ENCODE measurements around the gene SPG7. TPM values are rescaled to one million over a fixed set of nuclear protein-coding genes. Genes with fewer than 3 reads are reported as not detected.

The SPG7 gene
- total RNA-seq, 1 donor from 2014 or later, result 96.1 TPM

GRCh38 chr16:89588413-89589109 lies 80.4 kb downstream of the SPG7 start:
- no peaks in the 10 kb centered on the region for H3K9me3 Mint-ChIP-seq (ENCODE audit: unreplicated experiment)
- no peak overlapping the region for H3K4me2 ChIP-seq (ENCODE audit: low read length)
- no peak overlapping the region for H3K9ac ChIP-seq (ENCODE audit: low read length)
- H3K9me3 ChIP-seq (ENCODE audit: insufficient read depth, low read depth, low read length), result no peaks in the 10 kb centered on the region
- no peak for TF ChIP-seq EZH2 (IDR thresholded peaks at IDR 0.05; ENCODE audit: insufficient read depth, low read length)
- TF ChIP-seq CTCF (IDR thresholded peaks at IDR 0.05; ENCODE audit: insufficient read depth, low read depth, low read length), result no peak
- no peaks in the 10 kb centered on the region for H3K79me2 ChIP-seq (ENCODE audit: insufficient read depth, low read length)
- no peaks in the 10 kb centered on the region for H3K27me3 Mint-ChIP-seq (ENCODE audit: low read depth, unreplicated experiment)
- H3K4me1 ChIP-seq (ENCODE audit: insufficient read depth, low read length), result no peaks in the 10 kb centered on the region
- no peaks in the 10 kb centered on the region for H4K20me1 ChIP-seq (ENCODE audit: insufficient read depth, low read length)
- FAIRE-seq (no peak), DNase-seq (ENCODE audit: low read depth) (no peak)
- no peak overlapping the region for H2AFZ ChIP-seq (ENCODE audit: low read depth, low read length)
- H3K27me3 ChIP-seq (ENCODE audit: insufficient read depth, low read length), result no peaks in the 10 kb centered on the region
- H3K4me3 Mint-ChIP-seq (ENCODE audit: unreplicated experiment), result no peak overlapping the region
- H3K27ac Mint-ChIP-seq (ENCODE audit: unreplicated experiment), result no peak overlapping the region
- H3K36me3 ChIP-seq (ENCODE audit: insufficient read depth, low read length), result no peaks in the 10 kb centered on the region
- no peak overlapping the region for H3K4me3 ChIP-seq (ENCODE audit: insufficient read depth, low read depth, low read length)
- no peaks in the 10 kb centered on the region for H3K4me1 Mint-ChIP-seq (ENCODE audit: low read depth, unreplicated experiment)
- no peak overlapping the region for H3K27ac ChIP-seq (ENCODE audit: low read depth, low read length)
- H3K36me3 Mint-ChIP-seq (ENCODE audit: low read depth, unreplicated experiment), result no peaks in the 10 kb centered on the region

- H3K4me3 ChIP-seq (ENCODE audit: insufficient read depth, low read depth, low read length), result no peak overlapping the region
- no peak for FAIRE-seq
- no peak for TF ChIP-seq EZH2 (IDR thresholded peaks at IDR 0.05; ENCODE audit: insufficient read depth, low read length)
- no peak for TF ChIP-seq CTCF (IDR thresholded peaks at IDR 0.05; ENCODE audit: insufficient read depth, low read depth, low read length)
- H3K4me1 ChIP-seq (ENCODE audit: insufficient read depth, low read length), result no peaks in the 10 kb centered on the region
- no peaks in the 10 kb centered on the region for H3K27me3 ChIP-seq (ENCODE audit: insufficient read depth, low read length)
- H3K27ac ChIP-seq (ENCODE audit: low read depth, low read length), result no peak overlapping the region
- DNase-seq (ENCODE audit: low read depth), result no peak
- no peak overlapping the region for H3K27ac Mint-ChIP-seq (ENCODE audit: unreplicated experiment)
- H3K36me3 Mint-ChIP-seq (ENCODE audit: low read depth, unreplicated experiment), result no peaks in the 10 kb centered on the region
- H3K36me3 ChIP-seq (ENCODE audit: insufficient read depth, low read length), result no peaks in the 10 kb centered on the region
- no peaks in the 10 kb centered on the region for H3K27me3 Mint-ChIP-seq (ENCODE audit: low read depth, unreplicated experiment)
- H3K4me3 Mint-ChIP-seq (ENCODE audit: unreplicated experiment), result no peak overlapping the region
- no peak overlapping the region for H3K4me2 ChIP-seq (ENCODE audit: low read length)
- H3K79me2 ChIP-seq (ENCODE audit: insufficient read depth, low read length), result no peaks in the 10 kb centered on the region
- no peak overlapping the region for H3K9ac ChIP-seq (ENCODE audit: low read length)
- H3K9me3 ChIP-seq (ENCODE audit: insufficient read depth, low read depth, low read length), result no peaks in the 10 kb centered on the region
- H4K20me1 ChIP-seq (ENCODE audit: insufficient read depth, low read length), result no peaks in the 10 kb centered on the region
- no peaks in the 10 kb centered on the region for H3K4me1 Mint-ChIP-seq (ENCODE audit: low read depth, unreplicated experiment)
- no peaks in the 10 kb centered on the region for H3K9me3 Mint-ChIP-seq (ENCODE audit: unreplicated experiment)
- H2AFZ ChIP-seq (ENCODE audit: low read depth, low read length), result no peak overlapping the region
Measured at GRCh38 chr16:89589241-89589926, 81.2 kb downstream of the SPG7 start.

- no peak overlapping the region for H2AFZ ChIP-seq (ENCODE audit: low read depth, low read length)
- TF ChIP-seq CTCF (IDR thresholded peaks at IDR 0.05; ENCODE audit: insufficient read depth, low read depth, low read length) (no peak), EZH2 (IDR thresholded peaks at IDR 0.05; ENCODE audit: insufficient read depth, low read length) (no peak)
- Mint-ChIP-seq H3K36me3 (ENCODE audit: low read depth, unreplicated experiment) (no peaks in the 10 kb centered on the region), H3K9me3 (ENCODE audit: unreplicated experiment) (no peaks in the 10 kb centered on the region), H3K4me3 (ENCODE audit: unreplicated experiment) (no peak overlapping the region), H3K4me1 (ENCODE audit: low read depth, unreplicated experiment) (no peaks in the 10 kb centered on the region), H3K27me3 (ENCODE audit: low read depth, unreplicated experiment) (no peaks in the 10 kb centered on the region), H3K27ac (ENCODE audit: unreplicated experiment) (no peak overlapping the region)
- no peak overlapping the region for H3K4me3 ChIP-seq (ENCODE audit: insufficient read depth, low read depth, low read length)
- no peaks in the 10 kb centered on the region for H4K20me1 ChIP-seq (ENCODE audit: insufficient read depth, low read length)
- H3K27ac ChIP-seq (ENCODE audit: low read depth, low read length), result no peak overlapping the region
- H3K9me3 ChIP-seq (ENCODE audit: insufficient read depth, low read depth, low read length), result no peaks in the 10 kb centered on the region
- H3K27me3 ChIP-seq (ENCODE audit: insufficient read depth, low read length), result no peaks in the 10 kb centered on the region
- FAIRE-seq (no peak), DNase-seq (ENCODE audit: low read depth) (no peak)
- no peaks in the 10 kb centered on the region for H3K4me1 ChIP-seq (ENCODE audit: insufficient read depth, low read length)
- no peaks in the 10 kb centered on the region for H3K79me2 ChIP-seq (ENCODE audit: insufficient read depth, low read length)
- H3K9ac ChIP-seq (ENCODE audit: low read length), result no peak overlapping the region
- H3K36me3 ChIP-seq (ENCODE audit: insufficient read depth, low read length), result no peaks in the 10 kb centered on the region
- H3K4me2 ChIP-seq (ENCODE audit: low read length), result no peak overlapping the region
Measured at GRCh38 chr16:89593841-89594240, 85.6 kb downstream of the SPG7 start.

Measured in astrocyte (in vitro differentiated cells and primary cell).